Heart left ventricle (tissue), 16 donors: ENCODE data around the gene MARK4. TPM values are rescaled to one million over a fixed set of nuclear protein-coding genes. Genes with fewer than 3 reads are reported as not detected.

ENCODE experiments used
- ATAC-seq, 4 donors: fragments of 200-7000 bp; cut with Tn5 transposase; one replicate each; pipeline ENCODE4 v1.9.1; 2020 to 2022; ENCODE audit warnings: moderate library complexity in 4 of 4, mild to moderate bottlenecking in 3 of 4, moderate number of reproducible peaks in 1 of 4
- DNase-seq, 5 donors: peaks; one replicate each; pipeline ENCODE4 v3.0.0-alpha.2; 2020
- H3K27ac ChIP-seq, 12 donors: fragments of 200-600 bp; sonication (generic) in 4 of 12; one replicate each; pipeline versions ENCODE4 v1.5.0 to v1.8.0; 2016 to 2022; ENCODE audit warnings: mild to moderate bottlenecking in 2 of 12
- H3K27me3 ChIP-seq, 9 donors: fragments of 200-600 bp; sonication (generic) in 2 of 9; one replicate each; pipeline versions ENCODE4 v1.5.1 to v1.8.0; 2016 to 2022; ENCODE audit warnings: mild to moderate bottlenecking in 3 of 9
- H3K36me3 ChIP-seq, 9 donors: fragments of 200-600 bp; sonication (generic) in 2 of 9; one replicate each; pipeline versions ENCODE4 v1.5.0 to v1.8.0; 2018 to 2022; ENCODE audit warnings: mild to moderate bottlenecking in 2 of 9
- H3K4me1 ChIP-seq, 12 donors: fragments of 200-600 bp; sonication (generic) in 4 of 12; one replicate each; pipeline versions ENCODE4 v1.5.0 to v1.8.0; 2016 to 2022; ENCODE audit warnings: mild to moderate bottlenecking in 3 of 12
- H3K4me3 ChIP-seq, 12 donors: fragments of 200-600 bp; sonication (generic) in 4 of 12; one replicate each; pipeline versions ENCODE4 v1.5.0 to v1.8.0; 2017 to 2022; ENCODE audit warnings: mild to moderate bottlenecking in 9 of 12, moderate library complexity in 4 of 12
- H3K9me3 ChIP-seq, 12 donors: fragments of 200-600 bp; sonication (generic) in 4 of 12; one replicate each; pipeline versions ENCODE4 v1.5.0 to v1.8.0; 2016 to 2022; ENCODE audit warnings: mild to moderate bottlenecking in 1 of 12
- POLR2A ChIP-seq, 2 donors: fragments of 450-650 bp; IDR thresholded peaks; one replicate each; pipeline ENCODE4 v1.6.1; 2017; ENCODE audit warnings: antibody characterized with exemption in 2 of 2, mild to moderate bottlenecking in 2 of 2, moderate library complexity in 2 of 2
- WGBS, 4 donors: extraction: QIAGEN DNeasy Blood & Tissue Kit in 2 of 4; methylation state at CpG; one replicate each; pipeline versions ENCODE4 v1.1.5 to v1.1.7; 2013 to 2018; 5-methylcytosine and 5-hydroxymethylcytosine counted together
- intact Hi-C, 10 donors: fragments of 100-400 bp; cut with DNase I; formaldehyde crosslinking; loops; one replicate each; pipeline versions ENCODE4 v1.11.1 to v1.14.2; 2022
- polyA plus RNA-seq, 2 donors: library from polyadenylated mRNA; stranded (reverse); fragments of 200-250 nt; gene quantifications; one replicate each; pipeline ENCODE4 v1.2.3, GENCODE V29; 2013
- total RNA-seq, 9 donors: library from RNA; depleted of rRNA in 2 of 9; stranded (reverse); fragments of >200 nt in 2 of 9; fragmentation: NEBNext Ultra II Directional in 3 of 9; extraction: Animal tissue kit (Norgen Biotek cat#: 25700) in 3 of 9; gene quantifications; one replicate each; pipeline versions ENCODE4 v1.1.0 to v1.2.4, GENCODE V29; 2016 to 2023
- TF ChIP-seq, protein P1 (sequence below), 12 donors: fragments of 200-600 bp; sonication (generic) in 4 of 12; IDR thresholded peaks; one replicate each; pipeline versions ENCODE4 v1.5.0 to v1.8.0; 2018 to 2022; ENCODE audit warnings: antibody characterized with exemption in 12 of 12, mild to moderate bottlenecking in 5 of 12
- donor health status: ischemic (EF 13 %, LVEDD 7.1; RV severe dilation, severe dysfunction).
- donor health status: healthy with polysubstance abuse.
- donor health status: DM: no; HTN: yes; CAD: no.
- donor health status: DM: no; HTN: no; CAD: no.
- donor health status: ischemic (EF 25% LVEDD 6.9; RV normal size, moderate dysfunction).
- donor health status: ischemic (EF 25% LVEDD 5.7; RV mildly dilated, moderate dysfunction).
- donor health status: healthy.
- donor health status: DM: yes; HTN: yes; CAD: no.
- donor health status: ischemic (EF 35%, LVEDD 5.7; RV mildly dilated, moderate dysfunction).
- donor health status: nonischemic (EF 11% LVEDD 7.7; RV severe dilation, severe dysfunction).
- donor health status: DM: yes; HTN: yes; CAD: no.
- donor health status: PGD.
- donor health status: ischemic (EF 29% LVEDD 5.4; RV normal size, mild dysfunction).
- donor health status: nonischemic (EF 23%, LVEDD 6.1; RV moderate dilation, normal function).

Gene MARK4
- total and polyA plus RNA-seq, 11 donors: 18.0 to 46.9 (median 28.6) TPM

GRCh38 chr19:45244133-45244794 is 6.8 kb upstream of the MARK4 start:
- Histone ChIP-seq H3K4me1 (peaks cover 0 to 28% (median 5%) of the 10 kb centered on the region in 12 donors), H3K27ac (peak overlapping the region in 1 of 12 donors; percentile 60), H3K4me3 (peak overlapping the region in 9 of 12 donors; percentile 8 to 50 (median 34)), H3K9me3 (no peaks in the 10 kb centered on the region), H3K36me3 (no peaks in the 10 kb centered on the region), H3K27me3 (no peaks in the 10 kb centered on the region)
- WGBS, 4 donors: 56 to 60% (median 59%) methylated on average over 15 of the region's 15 CpGs
- TF ChIP-seq, protein P1, sequence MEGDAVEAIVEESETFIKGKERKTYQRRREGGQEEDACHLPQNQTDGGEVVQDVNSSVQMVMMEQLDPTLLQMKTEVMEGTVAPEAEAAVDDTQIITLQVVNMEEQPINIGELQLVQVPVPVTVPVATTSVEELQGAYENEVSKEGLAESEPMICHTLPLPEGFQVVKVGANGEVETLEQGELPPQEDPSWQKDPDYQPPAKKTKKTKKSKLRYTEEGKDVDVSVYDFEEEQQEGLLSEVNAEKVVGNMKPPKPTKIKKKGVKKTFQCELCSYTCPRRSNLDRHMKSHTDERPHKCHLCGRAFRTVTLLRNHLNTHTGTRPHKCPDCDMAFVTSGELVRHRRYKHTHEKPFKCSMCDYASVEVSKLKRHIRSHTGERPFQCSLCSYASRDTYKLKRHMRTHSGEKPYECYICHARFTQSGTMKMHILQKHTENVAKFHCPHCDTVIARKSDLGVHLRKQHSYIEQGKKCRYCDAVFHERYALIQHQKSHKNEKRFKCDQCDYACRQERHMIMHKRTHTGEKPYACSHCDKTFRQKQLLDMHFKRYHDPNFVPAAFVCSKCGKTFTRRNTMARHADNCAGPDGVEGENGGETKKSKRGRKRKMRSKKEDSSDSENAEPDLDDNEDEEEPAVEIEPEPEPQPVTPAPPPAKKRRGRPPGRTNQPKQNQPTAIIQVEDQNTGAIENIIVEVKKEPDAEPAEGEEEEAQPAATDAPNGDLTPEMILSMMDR (IDR thresholded peaks at IDR 0.05): no peak
- DNase-seq (no peak), ATAC-seq (no peak)
- intact Hi-C loops: loop anchor here in 3 of 10 donors (2.0 to 10.0 kb wide), 3 partner anchors 43 to 139 kb away; no protein-coding TSS in a partner anchor

- DNase-seq: peak; percentile 43 to 71 (median 60)
- 36 to 51% (median 40%) methylated on average over 10 to 17 of the region's 17 CpGs for WGBS, 4 donors
Measured at GRCh38 chr19:45245334-45245787, 5.7 kb upstream of the MARK4 start, which contains the start of gene EXOC3L2. Gene EXOC3L2 (minus strand): TSS chr19:45245407. CDS start chr19:45239045, 6,362 bp downstream.

GRCh38 chr19:45245826-45246225 is 5.2 kb upstream of the MARK4 start:
- ATAC-seq (peak in 1 of 4 donors; percentile 45), DNase-seq (no peak)
- Histone ChIP-seq H3K9me3 (no peaks in the 10 kb centered on the region), H3K27ac (peak overlapping the region in 9 of 12 donors; percentile 13 to 70 (median 57)), H3K4me3 (peak overlapping the region in 4 of 12 donors; percentile 26 to 48 (median 40)), H3K4me1 (peaks cover 0 to 35% (median 12%) of the 10 kb centered on the region in 12 donors), H3K36me3 (no peaks in the 10 kb centered on the region), H3K27me3 (no peaks in the 10 kb centered on the region)
- WGBS, 4 donors: 39 to 61% (median 43%) methylated on average over 4 of the region's 4 CpGs
- intact Hi-C loops: loop anchor here in 9 of 10 donors (2.0 to 10.0 kb wide), 7 partner anchors 34 to 344 kb away; partner anchors contain the start of gene PPP1R37 (in 1 of the 9)
- TF ChIP-seq POLR2A (IDR thresholded peaks at IDR 0.05): no peak
- TF ChIP-seq, protein P1 (IDR thresholded peaks at IDR 0.05): no peak

More at GRCh38 chr19:45245334-45245787, 5.7 kb upstream of the MARK4 start, which contains the start of gene EXOC3L2:
- intact Hi-C loops: loop anchor here in 9 of 10 donors (2.0 to 10.0 kb wide), 7 partner anchors 33 to 343 kb away; partner anchors contain the start of gene PPP1R37 (in 1 of the 9)
- TF ChIP-seq, protein P1 (IDR thresholded peaks at IDR 0.05): no peak
- TF ChIP-seq POLR2A (IDR thresholded peaks at IDR 0.05): no peak
- Histone ChIP-seq H3K27ac (peak within 1 kb of the TSS in 10 of 12 donors; percentile 9 to 70 (median 57)), H3K27me3 (no peaks in the 10 kb centered on the region), H3K4me1 (peaks cover 0 to 30% (median 8%) of the 10 kb centered on the region in 12 donors), H3K4me3 (peak within 1 kb of the TSS in 9 of 12 donors; percentile 8 to 50 (median 34)), H3K9me3 (no peaks in the 10 kb centered on the region), H3K36me3 (no peaks in the 10 kb centered on the region)
- peak; percentile 33 to 82 (median 64) for ATAC-seq

- no peak for DNase-seq
- Histone ChIP-seq H3K4me3 (no peak overlapping the region), H3K27me3 (no peaks in the 10 kb centered on the region), H3K4me1 (peaks cover 0 to 39% (median 15%) of the 10 kb centered on the region in 12 donors), H3K27ac (no peak overlapping the region), H3K9me3 (no peaks in the 10 kb centered on the region), H3K36me3 (no peaks in the 10 kb centered on the region)
- intact Hi-C loops: loop anchor here in 8 of 10 donors (5.0 to 10.0 kb wide), 6 partner anchors 35 to 345 kb away; partner anchors contain the start of gene PPP1R37 (in 1 of the 8)
- ATAC-seq: no peak
- 93 to 98% (median 96%) methylated on average over 8 of the region's 8 CpGs for WGBS, 4 donors
- TF ChIP-seq, protein P1 (IDR thresholded peaks at IDR 0.05): no peak
- no peak for TF ChIP-seq POLR2A (IDR thresholded peaks at IDR 0.05)
Measured at GRCh38 chr19:45247136-45247535, 3.9 kb upstream of the MARK4 start.
